K562 (cell line): ENCODE measurements around the gene LENEP. TPM values are rescaled to one million over a fixed set of nuclear protein-coding genes. Genes with fewer than 3 reads are reported as not detected.

Experiments used
- ATAC-seq: fragments of 200-7000 bp; cut with Tn5 transposase; 3 replicates; pipeline ENCODE4 v1.9.1; 2020; ENCODE audit warnings: moderate library complexity
- BruUV-seq: library from RNA; stranded (reverse); fragments of 400-500 nt; replicated peaks from 2 replicates; lab custom pipeline; 2021; lab: Mats Ljungman, UMichigan
- CTCF ChIA-PET: fragments of 300-600 bp; formaldehyde crosslinking; extraction: SDS; loops from one replicate; lab custom pipeline; 2021; ENCODE audit warnings: low intra/inter-chr PET ratio; lab: Yijun Ruan, JAX
- POLR2A ChIA-PET: fragments of 300-600, 350-650 bp; sonication (Branson Sonifier 250); formaldehyde crosslinking; extraction: SDS; loops from one replicate; lab custom pipeline; 2021; ENCODE audit warnings: antibody characterized with exemption, inconsistent platforms; lab: Yijun Ruan, JAX
- DNase-seq, 4 experiments: peaks; one replicate each; pipeline versions ENCODE4 v3.0.0 to v3.0.0-alpha.2; 2011 to 2018; ENCODE audit warnings: low spot score in 3 of 4, mixed read lengths in 3 of 4; ENCODE audit errors: extremely low read depth in 1 of 4
- FAIRE-seq: peaks from 2 replicates; lab custom pipeline; 2011; peaks lifted over from hg19 to GRCh38; lab: Jason Lieb, UNC
- H2AFZ ChIP-seq: 2 replicates; pipeline ENCODE4 v1.6.0; 2011; ENCODE audit warnings: low read depth, low read length, control low read depth, inconsistent platforms
- H3K27ac ChIP-seq: fragments of 200-600 bp; 3 replicates; pipeline ENCODE4 v1.8.0; 2011; ENCODE audit warnings: low read depth, mild to moderate bottlenecking, control low read depth, inconsistent platforms, low read length, moderate library complexity, mixed read lengths; ENCODE audit errors: extremely low read depth
- H3K27me3 ChIP-seq, 2 experiments: fragments of 300-600 bp in 1 of 2; 2 replicates in 1 of 2; 3 replicates in 1 of 2; pipeline versions ENCODE4 v1.6.0 to v1.8.0; 2011; ENCODE audit warnings: inconsistent platforms in 2 of 2, low read length in 2 of 2, mild to moderate bottlenecking in 1 of 2, mixed read lengths in 1 of 2, moderate library complexity in 1 of 2; ENCODE audit not compliant: control insufficient read depth in 2 of 2, insufficient read depth in 2 of 2
- H3K36me3 ChIP-seq: fragments of 300-600 bp; 3 replicates; pipeline ENCODE4 v1.8.0; 2011; ENCODE audit warnings: mild to moderate bottlenecking, low read length, inconsistent platforms; ENCODE audit not compliant: control insufficient read depth, insufficient read depth
- H3K4me1 ChIP-seq, 2 experiments: fragments of 200-600 bp in 1 of 2; replicated peaks in 1 of 2; 2 replicates in 1 of 2; 3 replicates in 1 of 2; pipeline versions ENCODE4 v1.5.1 to v1.8.0; 2011; ENCODE audit warnings: inconsistent platforms in 2 of 2, low read length in 2 of 2, mild to moderate bottlenecking in 1 of 2, mixed read lengths in 1 of 2, moderate library complexity in 1 of 2; ENCODE audit not compliant: control insufficient read depth in 2 of 2, insufficient read depth in 2 of 2
- H3K4me2 ChIP-seq: 2 replicates; pipeline ENCODE4 v1.6.1; 2011; ENCODE audit warnings: low read length, control low read depth, inconsistent platforms, mixed read lengths; ENCODE audit not compliant: insufficient read depth
- H3K4me3 ChIP-seq: fragments of 200-600 bp; sonication (generic), shearing (Covaris generic); 2 replicates; pipeline ENCODE4 v1.5.1; 2016; ENCODE audit warnings: control low read depth, inconsistent platforms
- H3K79me2 ChIP-seq: fragments of 200-600 bp; 3 replicates; pipeline ENCODE4 v1.8.0; 2011; ENCODE audit warnings: low read length, inconsistent platforms; ENCODE audit not compliant: control insufficient read depth, insufficient read depth
- H3K9ac ChIP-seq, 2 experiments: 2 replicates each; pipeline versions ENCODE4 v1.6.0 to v1.6.1; 2011; ENCODE audit warnings: low read depth in 2 of 2, low read length in 2 of 2, control low read depth in 1 of 2, inconsistent platforms in 1 of 2, mild to moderate bottlenecking in 1 of 2, mixed read lengths in 1 of 2; ENCODE audit not compliant: insufficient read depth in 1 of 2
- H3K9me1 ChIP-seq: one replicate; pipeline ENCODE4 v1.6.0; 2011; ENCODE audit warnings: inconsistent platforms, mild to moderate bottlenecking, low read length, moderate library complexity; ENCODE audit not compliant: control insufficient read depth, insufficient read depth
- H3K9me3 ChIP-seq: replicated peaks from 2 replicates; pipeline ENCODE4 v1.5.1; 2011; ENCODE audit warnings: low read depth, low read length, inconsistent platforms; ENCODE audit not compliant: control insufficient read depth, insufficient read depth
- H4K20me1 ChIP-seq: replicated peaks from 2 replicates; pipeline ENCODE4 v1.6.1; 2011; ENCODE audit warnings: low read length, inconsistent platforms, mixed read lengths; ENCODE audit not compliant: control insufficient read depth, insufficient read depth
- ILF3 ChIP-seq: fragments of 450-650 bp; IDR thresholded peaks from 2 replicates; pipeline ENCODE4 v1.6.1; 2018; ENCODE audit warnings: antibody characterized with exemption, mild to moderate bottlenecking, moderate library complexity, borderline replicate concordance
- KLF1 ChIP-seq: fragments of 450-650 bp; IDR thresholded peaks from 2 replicates; pipeline ENCODE4 v1.6.1; 2016; ENCODE audit warnings: missing genetic modification characterization, missing compliant biosample characterization
- ZNF384 ChIP-seq: IDR thresholded peaks from 2 replicates; pipeline ENCODE4 v1.6.1; 2012; ENCODE audit warnings: low read depth, low read length, improper control_type of control experiment
- ZNF57 ChIP-seq: fragments of 450-650 bp; formaldehyde crosslinking; IDR thresholded peaks from 2 replicates; pipeline ENCODE4 v1.4.0; 2020; ENCODE audit warnings: mild to moderate bottlenecking, moderate library complexity
- WGBS: fragments of 100-300 bp; shearing (Covaris generic); methylation state at CpG from one replicate; pipeline ENCODE4 v1.1.6; 2016; ENCODE audit warnings: low coverage, mixed read lengths; ENCODE audit not compliant: insufficient coverage; ENCODE audit errors: missing lambda C conversion rate; 5-methylcytosine and 5-hydroxymethylcytosine counted together
- in situ Hi-C: fragments of 300-500 bp; cut with MboI; formaldehyde crosslinking; loops from 4 replicates; pipeline ENCODE4 v1.15.0; 2018; ENCODE audit warnings: inconsistent platforms, mixed read lengths
- intact Hi-C: fragments of 100-400 bp; cut with micrococcal nuclease; formaldehyde crosslinking; loops from 2 replicates; pipeline ENCODE4 v1.14.2; 2022
- polyA plus RNA-seq, 8 experiments: library from polyadenylated mRNA; depleted of rRNA in 4 of 8; stranded (reverse) in 5 of 8; unstranded in 3 of 8; fragments of >200 nt; fragmentation: Nextera tagmentation in 2 of 8; fragmentation: Illumina TruSeq in 1 of 8; extraction: Ambion mirVana in 2 of 8; extraction: Trizol in 1 of 8; gene quantifications; 2 replicates each; pipeline versions ENCODE4 v1.2.1 to v1.2.3, GENCODE V29; 2011 to 2014; ENCODE audit warnings: inconsistent platforms in 1 of 8, missing spikeins in 1 of 8
- total RNA-seq, 7 experiments: library from RNA; depleted of rRNA in 6 of 7; stranded (reverse); fragments of >200 nt in 6 of 7; fragmentation: Illumina TruSeq in 2 of 7; extraction: Trizol in 2 of 7; gene quantifications; 2 replicates each; pipeline versions ENCODE4 v1.2.1 to v1.2.3, GENCODE V29; 2011 to 2021; ENCODE audit warnings: low replicate concordance in 1 of 7

The LENEP gene
- total and polyA plus RNA-seq, 9 of the 15 experiments (the other 6 are each of a cell fraction or from before 2014, with no cell fraction given) = 0.23 to 0.87 (median 0.67) TPM; not detected in 5

DNA sequence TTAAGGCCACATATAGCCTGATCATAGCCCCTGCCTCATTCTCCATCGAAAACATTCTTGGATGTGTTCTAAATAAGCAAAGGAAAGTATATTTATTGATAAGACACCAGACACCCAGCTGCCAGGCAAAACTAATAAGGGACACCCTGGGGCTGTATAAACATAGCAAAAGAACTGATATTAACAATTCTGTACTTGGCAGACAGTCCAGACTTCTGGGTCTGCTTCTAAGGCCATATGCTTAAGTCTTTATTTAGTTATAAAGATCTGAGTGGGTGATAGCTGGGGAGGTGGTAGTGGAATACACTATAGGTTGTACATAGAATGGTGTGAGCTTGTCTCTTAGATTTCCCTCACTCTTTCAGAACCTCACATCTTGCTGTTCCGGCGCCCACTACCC lies 15.0 kb upstream of the LENEP start (continued):
- TF ChIP-seq ZNF57 (CRISPR knock-in tag) = no peak
- TF ChIP-seq ZNF384 = no peak

DNA sequence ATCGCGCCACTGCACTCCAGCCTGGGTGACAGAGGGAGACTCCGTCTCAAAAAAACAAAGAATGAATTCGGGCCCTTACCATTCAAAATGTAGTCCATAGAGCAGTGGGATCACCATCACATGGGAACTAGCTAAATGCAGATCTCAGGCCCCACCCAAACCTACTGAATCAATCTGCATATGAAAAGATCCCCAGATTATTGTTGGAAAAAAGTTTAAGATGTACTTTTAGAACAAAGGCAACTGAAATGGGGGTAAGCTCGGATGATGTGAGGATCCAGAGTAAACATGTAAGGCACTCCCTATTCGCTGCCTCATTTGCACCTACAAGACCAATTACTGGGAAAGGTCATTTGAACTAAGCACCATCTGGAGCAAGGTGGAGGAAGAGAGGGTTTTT lies 11.0 kb upstream of the LENEP start:
- Histone ChIP-seq H3K9ac (peak overlapping the region; percentile 1 to 75; a peak in 2 of 4 replicates), H3K4me2 (peak overlapping the region; percentile 77), H3K4me3 (peak overlapping the region; percentile 60), H3K4me1 (peaks cover 10 to 26% of the 10 kb centered on the region in 2 experiments), H3K27ac (peak overlapping the region; percentile 85), H3K9me3 (no peaks in the 10 kb centered on the region), H3K36me3 (peaks cover 44% of the 10 kb centered on the region), H2AFZ (peak overlapping the region; percentile 88), H3K27me3 (no peaks in the 10 kb centered on the region), H4K20me1 (no peaks in the 10 kb centered on the region), H3K79me2 (peaks cover 73% of the 10 kb centered on the region), H3K9me1 (no peaks in the 10 kb centered on the region)
- ChIA-PET POLR2A (interaction anchor here (0.6 to 4.7 kb wide), 6 partner anchors 10 to 813 kb away, joined by 3 to 80 read pairs (median 7); partner anchors contain the start of genes CKS1B, DPM3, LENEP and SHC1), CTCF (interaction anchor here (1.0 kb wide), 1 partner anchor 17 kb away, joined by 3 read pairs; no protein-coding TSS in a partner anchor)
- intact Hi-C loops (no loop called here), in situ Hi-C loops (no loop called here)
- DNase-seq (peak in 1 of 4 experiments; percentile 45), FAIRE-seq (no peak), ATAC-seq (no peak)
- TSS peak; percentile 98 for BruUV-seq
- TF ChIP-seq KLF1 (tag) (no peak), ILF3 (peak; percentile 40; the same call in 1 of the 2 replicates)
- WGBS = 38% methylated on average over 4 of the region's 6 CpGs
